GM21447 (cell line): ENCODE results near the gene SLC9C2.
"Not testable (repeated sequence)": the region's sequence is repeated elsewhere in the genome, so short reads cannot be mapped to it uniquely, and the experiment has no call there.

Source experiments
- ATAC-seq: cut with Tn5 transposase; IDR thresholded peaks from one replicate; pipeline ENCODE4 v1.9.1; 2021; ENCODE audit not compliant: unreplicated experiment

SLC9C2 gene

DNA sequence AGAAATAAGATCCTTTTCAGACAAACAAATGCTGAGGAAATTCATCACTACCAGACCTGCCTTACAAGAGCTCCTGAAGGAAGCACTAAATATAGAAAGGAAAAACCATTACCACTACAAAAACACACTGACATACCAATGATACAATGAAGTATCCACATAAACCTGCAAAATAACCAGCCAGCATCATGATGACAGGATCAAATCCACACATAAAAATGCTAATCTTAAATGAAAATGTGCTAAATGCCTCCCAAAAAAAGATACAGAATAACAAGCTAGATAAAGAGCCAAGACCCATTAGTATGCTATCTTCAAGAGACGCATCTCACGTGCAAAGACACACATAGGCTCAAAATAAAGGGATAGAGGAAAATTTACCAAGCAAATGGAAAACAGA, 140.2 kb downstream of the SLC9C2 start:
- not testable (repeated sequence) for ATAC-seq

GRCh38 chr1:173459885-173460284, 143.0 kb downstream of the SLC9C2 start:
- ATAC-seq, result no peak

DNA sequence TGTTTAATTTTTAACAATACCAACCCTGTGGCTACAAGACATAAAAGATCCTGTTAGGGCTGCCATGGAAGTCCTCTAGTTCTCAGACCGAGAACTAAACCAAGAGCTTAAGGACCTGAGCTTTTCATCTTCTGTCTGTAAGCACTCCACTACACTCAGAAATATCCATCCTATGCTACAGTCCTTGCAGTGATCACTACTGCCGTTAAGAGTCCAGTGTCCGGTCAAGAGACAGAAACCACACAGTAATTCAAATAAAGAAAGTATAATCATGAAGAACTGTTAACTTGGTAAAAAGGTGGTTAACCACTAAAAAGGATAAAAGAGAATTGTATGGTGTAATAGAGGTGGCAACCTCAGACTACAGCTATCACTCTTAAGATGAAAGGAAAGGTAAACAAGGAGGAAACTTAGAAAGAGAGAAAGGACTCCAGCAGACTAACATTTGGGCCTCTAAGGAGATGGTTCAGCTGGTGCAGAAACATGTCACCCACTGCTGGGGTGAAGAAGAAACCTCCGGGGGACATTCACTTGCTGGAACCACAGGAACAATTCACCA, 147.8 kb downstream of the SLC9C2 start:
- no peak for ATAC-seq

DNA sequence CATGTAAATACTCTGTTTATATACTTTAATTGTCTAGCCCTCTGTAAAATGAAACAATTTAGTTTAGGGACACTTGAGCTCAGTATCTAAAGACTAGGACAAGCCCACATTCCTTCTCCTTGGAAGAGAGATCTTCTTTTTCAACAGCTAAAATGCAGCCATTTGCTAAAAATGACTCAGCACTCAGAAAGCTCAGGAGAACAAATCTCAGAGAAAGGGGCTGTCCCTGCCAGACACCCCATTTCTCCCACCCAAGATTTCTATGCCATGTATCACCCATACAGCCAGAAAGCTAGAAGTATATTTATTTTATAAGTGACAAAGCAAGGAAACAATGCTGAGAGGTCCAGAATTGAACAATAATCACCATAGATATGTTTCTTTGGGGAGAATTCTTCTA, 148.9 kb downstream of the SLC9C2 start:
- no peak for ATAC-seq

GRCh38 chr1:173451981-173452380, 150.9 kb downstream of the SLC9C2 start:
- ATAC-seq, result no peak
